ENCODE measurements around the gene DPP6. TPM values are rescaled to one million over a fixed set of nuclear protein-coding genes. Genes with fewer than 3 reads are reported as not detected.

The DPP6 gene
- total RNA-seq, 1 donor from 2014 or later: 1.4 TPM

DNA sequence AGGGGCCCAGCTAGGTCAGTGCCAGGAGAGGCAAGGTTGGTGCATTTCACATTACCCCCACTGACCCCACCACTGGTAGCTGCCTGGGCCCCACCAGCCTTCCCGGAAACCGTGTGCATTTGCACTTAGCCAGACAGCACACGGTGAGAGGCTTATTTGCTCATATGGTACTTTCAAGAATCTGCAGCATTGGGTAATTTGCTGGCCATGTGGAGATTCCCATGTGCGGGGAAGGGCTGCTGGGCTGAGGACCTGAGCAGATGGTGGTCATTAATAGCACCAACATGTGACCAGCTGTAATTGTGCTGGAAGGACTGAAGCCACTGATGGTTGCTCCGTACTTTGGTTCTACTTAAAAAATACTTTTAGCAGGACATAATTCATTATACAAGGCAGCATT lies 323.8 kb downstream of the DPP6 start:
- Mint-ChIP-seq H3K9me3 (ENCODE audit: unreplicated experiment) (no peaks in the 10 kb centered on the region), H3K4me1 (ENCODE audit: unreplicated experiment) (peaks cover 12% of the 10 kb centered on the region), H3K36me3 (ENCODE audit: low read depth, unreplicated experiment) (no peaks in the 10 kb centered on the region), H3K4me3 (ENCODE audit: unreplicated experiment) (no peak overlapping the region), H3K27me3 (ENCODE audit: unreplicated experiment) (no peaks in the 10 kb centered on the region), H3K27ac (ENCODE audit: unreplicated experiment) (no peak overlapping the region)
- no peak for DNase-seq (ENCODE audit: low spot score)
- no peak for TF ChIP-seq CTCF (IDR thresholded peaks at IDR 0.05; ENCODE audit: unreplicated experiment)

- Mint-ChIP-seq H3K9me3 (ENCODE audit: unreplicated experiment) (no peaks in the 10 kb centered on the region), H3K27me3 (ENCODE audit: unreplicated experiment) (no peaks in the 10 kb centered on the region)
Measured at GRCh38 chr7:154380771-154381170, 328.6 kb downstream of the DPP6 start.

GRCh38 chr7:154383045-154383444 lies 330.8 kb downstream of the DPP6 start:
- TF ChIP-seq CTCF (IDR thresholded peaks at IDR 0.05; ENCODE audit: unreplicated experiment): no peak
- Mint-ChIP-seq H3K9me3 (ENCODE audit: unreplicated experiment) (no peaks in the 10 kb centered on the region), H3K27ac (ENCODE audit: unreplicated experiment) (no peak overlapping the region), H3K4me3 (ENCODE audit: unreplicated experiment) (no peak overlapping the region), H3K27me3 (ENCODE audit: unreplicated experiment) (no peaks in the 10 kb centered on the region), H3K36me3 (ENCODE audit: low read depth, unreplicated experiment) (no peaks in the 10 kb centered on the region), H3K4me1 (ENCODE audit: unreplicated experiment) (no peaks in the 10 kb centered on the region)
- no peak for DNase-seq (ENCODE audit: low spot score)

More at GRCh38 chr7:154380771-154381170, 328.6 kb downstream of the DPP6 start:
- no peak for DNase-seq (ENCODE audit: low spot score)
- Mint-ChIP-seq H3K36me3 (ENCODE audit: low read depth, unreplicated experiment) (no peaks in the 10 kb centered on the region), H3K27ac (ENCODE audit: unreplicated experiment) (no peak overlapping the region), H3K4me1 (ENCODE audit: unreplicated experiment) (peaks cover 3% of the 10 kb centered on the region), H3K4me3 (ENCODE audit: unreplicated experiment) (no peak overlapping the region)
- TF ChIP-seq CTCF (IDR thresholded peaks at IDR 0.05; ENCODE audit: unreplicated experiment): no peak

GRCh38 chr7:154385214-154385613 lies 333.0 kb downstream of the DPP6 start:
- TF ChIP-seq CTCF (IDR thresholded peaks at IDR 0.05; ENCODE audit: unreplicated experiment): no peak
- H3K4me3 Mint-ChIP-seq (ENCODE audit: unreplicated experiment): no peak overlapping the region
- no peaks in the 10 kb centered on the region for H3K4me1 Mint-ChIP-seq (ENCODE audit: unreplicated experiment)
- H3K27ac Mint-ChIP-seq (ENCODE audit: unreplicated experiment): no peak overlapping the region
- no peaks in the 10 kb centered on the region for H3K27me3 Mint-ChIP-seq (ENCODE audit: unreplicated experiment)
- no peak for DNase-seq (ENCODE audit: low spot score)
- no peaks in the 10 kb centered on the region for H3K36me3 Mint-ChIP-seq (ENCODE audit: low read depth, unreplicated experiment)
- no peaks in the 10 kb centered on the region for H3K9me3 Mint-ChIP-seq (ENCODE audit: unreplicated experiment)

GRCh38 chr7:154387252-154387651 lies 335.1 kb downstream of the DPP6 start:
- Mint-ChIP-seq H3K36me3 (ENCODE audit: low read depth, unreplicated experiment) (no peaks in the 10 kb centered on the region), H3K4me1 (ENCODE audit: unreplicated experiment) (no peaks in the 10 kb centered on the region), H3K27ac (ENCODE audit: unreplicated experiment) (no peak overlapping the region), H3K27me3 (ENCODE audit: unreplicated experiment) (peaks cover 1% of the 10 kb centered on the region), H3K9me3 (ENCODE audit: unreplicated experiment) (no peaks in the 10 kb centered on the region), H3K4me3 (ENCODE audit: unreplicated experiment) (no peak overlapping the region)
- TF ChIP-seq CTCF (IDR thresholded peaks at IDR 0.05; ENCODE audit: unreplicated experiment): no peak
- no peak for DNase-seq (ENCODE audit: low spot score)
